Upper lobe of left lung (tissue), 4 donors: ENCODE results near the gene GOLM1.

ENCODE experiments used
- EP300 ChIP-seq, 4 donors: sonication (generic); formaldehyde crosslinking; IDR thresholded peaks; one replicate each; pipeline ENCODE4 v1.5.1; 2017; ENCODE audit warnings: antibody characterized with exemption in 4 of 4, control low read depth in 2 of 4
- POLR2A ChIP-seq, 4 donors: fragments of 450-650 bp; IDR thresholded peaks; one replicate each; pipeline ENCODE4 v1.5.1; 2016 to 2017; ENCODE audit warnings: antibody characterized with exemption in 4 of 4, mild to moderate bottlenecking in 2 of 4
- TF ChIP-seq, protein P1 (sequence below), 6 experiments: fragments of 450-650 bp in 4 of 6; fragments of 200-600 bp in 2 of 6; sonication (generic) in 2 of 6; IDR thresholded peaks; one replicate each; pipeline ENCODE4 v1.5.1; 2016 to 2019; ENCODE audit warnings: antibody characterized with exemption in 6 of 6

DNA sequence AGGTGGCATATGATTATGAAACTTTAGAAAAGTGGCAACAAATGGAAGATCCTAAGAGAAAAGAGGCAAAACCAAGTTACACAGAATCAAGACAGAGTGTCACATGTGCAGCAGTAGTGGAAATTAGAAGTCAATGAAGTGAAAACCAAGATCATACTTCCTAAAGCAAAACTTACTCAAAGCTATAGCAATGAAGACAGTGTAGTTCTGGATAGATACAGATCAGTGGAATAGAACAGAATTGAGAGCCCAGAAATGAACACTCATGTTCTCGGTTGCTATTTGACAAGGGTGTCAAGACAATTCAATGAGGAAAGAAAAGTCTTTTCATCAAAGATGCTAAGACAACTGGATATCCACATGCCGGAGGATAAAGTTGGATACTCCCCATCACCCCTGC lies 114.9 kb downstream of the GOLM1 start:
- TF ChIP-seq, protein P1, sequence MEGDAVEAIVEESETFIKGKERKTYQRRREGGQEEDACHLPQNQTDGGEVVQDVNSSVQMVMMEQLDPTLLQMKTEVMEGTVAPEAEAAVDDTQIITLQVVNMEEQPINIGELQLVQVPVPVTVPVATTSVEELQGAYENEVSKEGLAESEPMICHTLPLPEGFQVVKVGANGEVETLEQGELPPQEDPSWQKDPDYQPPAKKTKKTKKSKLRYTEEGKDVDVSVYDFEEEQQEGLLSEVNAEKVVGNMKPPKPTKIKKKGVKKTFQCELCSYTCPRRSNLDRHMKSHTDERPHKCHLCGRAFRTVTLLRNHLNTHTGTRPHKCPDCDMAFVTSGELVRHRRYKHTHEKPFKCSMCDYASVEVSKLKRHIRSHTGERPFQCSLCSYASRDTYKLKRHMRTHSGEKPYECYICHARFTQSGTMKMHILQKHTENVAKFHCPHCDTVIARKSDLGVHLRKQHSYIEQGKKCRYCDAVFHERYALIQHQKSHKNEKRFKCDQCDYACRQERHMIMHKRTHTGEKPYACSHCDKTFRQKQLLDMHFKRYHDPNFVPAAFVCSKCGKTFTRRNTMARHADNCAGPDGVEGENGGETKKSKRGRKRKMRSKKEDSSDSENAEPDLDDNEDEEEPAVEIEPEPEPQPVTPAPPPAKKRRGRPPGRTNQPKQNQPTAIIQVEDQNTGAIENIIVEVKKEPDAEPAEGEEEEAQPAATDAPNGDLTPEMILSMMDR (IDR thresholded peaks at IDR 0.05) = no peak
- no peak for TF ChIP-seq EP300 (IDR thresholded peaks at IDR 0.05)
- no peak for TF ChIP-seq POLR2A (IDR thresholded peaks at IDR 0.05)
